ENCODE measurements around the gene LILRB4.
"Not testable (repeated sequence)": the region's sequence is repeated elsewhere in the genome, so short reads cannot be mapped to it uniquely, and the experiment has no call there.

The LILRB4 gene

DNA sequence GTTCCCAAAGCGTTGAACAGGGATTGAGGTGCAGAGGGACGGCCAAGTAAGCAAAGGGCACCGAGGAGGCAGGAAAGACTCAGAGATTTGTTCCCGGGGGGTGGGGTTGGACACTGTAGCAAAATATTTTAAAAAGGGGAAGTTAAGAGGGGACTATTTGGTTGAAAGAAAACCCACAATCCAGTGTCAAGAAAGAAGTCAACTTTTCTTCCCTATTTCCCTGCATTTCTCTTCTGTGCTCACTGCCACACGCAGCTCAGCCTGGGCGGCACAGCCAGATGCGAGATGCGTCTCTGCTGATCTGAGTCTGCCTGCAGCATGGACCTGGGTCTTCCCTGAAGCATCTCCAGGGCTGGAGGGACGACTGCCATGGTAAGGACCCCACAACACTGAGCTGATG, 32.5 kb upstream of the LILRB4 start, which contains the start of gene LILRB1:
LILRB1 (plus strand) TSS at position 223 of the 400 bp plus-strand sequence. CDS start 590 bp downstream, outside the sequence.
- not testable (repeated sequence) for H3K4me3 ChIP-seq (ENCODE audit: low read length); H3K9me3 ChIP-seq (ENCODE audit: control insufficient read depth, insufficient read depth, low read length); H3K27me3 ChIP-seq (ENCODE audit: control insufficient read depth, insufficient read depth, low read length); DNase-seq (ENCODE audit: low read depth, low spot score); H3K27ac ChIP-seq (ENCODE audit: low read length); H3K36me3 ChIP-seq (ENCODE audit: control insufficient read depth, insufficient read depth, low read length); H3K4me1 ChIP-seq (ENCODE audit: control insufficient read depth, insufficient read depth, low read length)
- WGBS (ENCODE audit: insufficient coverage, insufficient read length): no CpG with 5 or more reads among the region's 9 CpGs

DNA sequence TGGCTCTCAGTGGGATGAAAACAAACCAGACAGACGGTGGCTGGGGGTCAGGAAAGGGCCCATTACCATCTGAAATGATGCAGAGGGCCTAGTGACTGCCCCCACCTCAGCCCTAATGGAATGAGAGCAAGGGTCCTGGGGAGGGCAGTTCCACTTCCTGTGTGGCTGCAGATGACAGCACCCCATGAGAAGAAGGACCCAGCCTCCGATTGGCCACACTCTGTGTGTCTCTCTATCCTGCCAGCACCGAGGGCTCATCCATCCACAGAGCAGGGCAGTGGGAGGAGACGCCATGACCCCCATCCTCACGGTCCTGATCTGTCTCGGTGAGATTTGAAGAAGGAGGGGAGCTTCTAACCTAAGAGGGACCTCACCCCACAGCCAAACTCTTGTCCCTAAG, 32.0 kb upstream of the LILRB4 start:
- Histone ChIP-seq H3K36me3 (ENCODE audit: control insufficient read depth, insufficient read depth, low read length) (no peaks in the 10 kb centered on the region), H3K9me3 (ENCODE audit: control insufficient read depth, insufficient read depth, low read length) (peaks cover 10% of the 10 kb centered on the region), H3K27me3 (ENCODE audit: control insufficient read depth, insufficient read depth, low read length) (no peaks in the 10 kb centered on the region), H3K27ac (ENCODE audit: low read length) (no peak overlapping the region), H3K4me3 (ENCODE audit: low read length) (no peak overlapping the region), H3K4me1 (ENCODE audit: control insufficient read depth, insufficient read depth, low read length) (no peaks in the 10 kb centered on the region; the same call in 1 of the 2 replicates)
- no peak for DNase-seq (ENCODE audit: low read depth, low spot score)
- no CpG with 5 or more reads among the region's 6 CpGs for whole genome bisulfite sequencing (ENCODE audit: insufficient coverage, insufficient read length)

DNA sequence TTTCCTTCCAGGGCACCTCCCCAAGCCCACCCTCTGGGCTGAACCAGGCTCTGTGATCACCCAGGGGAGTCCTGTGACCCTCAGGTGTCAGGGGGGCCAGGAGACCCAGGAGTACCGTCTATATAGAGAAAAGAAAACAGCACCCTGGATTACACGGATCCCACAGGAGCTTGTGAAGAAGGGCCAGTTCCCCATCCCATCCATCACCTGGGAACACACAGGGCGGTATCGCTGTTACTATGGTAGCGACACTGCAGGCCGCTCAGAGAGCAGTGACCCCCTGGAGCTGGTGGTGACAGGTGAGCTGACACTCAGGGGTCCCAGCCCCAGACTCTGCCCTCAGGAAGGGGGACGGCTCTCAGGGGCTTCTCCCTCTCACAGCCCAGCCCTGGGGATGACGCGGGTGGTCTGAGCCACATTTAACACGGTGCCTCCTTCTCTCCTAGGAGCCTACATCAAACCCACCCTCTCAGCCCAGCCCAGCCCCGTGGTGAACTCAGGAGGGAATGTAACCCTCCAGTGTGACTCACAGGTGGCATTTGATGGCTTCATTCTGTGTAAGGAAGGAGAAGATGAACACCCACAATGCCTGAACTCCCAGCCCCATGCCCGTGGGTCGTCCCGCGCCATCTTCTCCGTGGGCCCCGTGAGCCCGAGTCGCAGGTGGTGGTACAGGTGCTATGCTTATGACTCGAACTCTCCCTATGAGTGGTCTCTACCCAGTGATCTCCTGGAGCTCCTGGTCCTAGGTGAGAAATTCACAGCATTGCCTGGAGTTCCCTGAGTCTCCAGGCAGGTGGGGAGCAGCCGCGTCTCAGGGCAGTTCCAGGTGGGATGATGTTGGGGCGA, 31.1 kb upstream of the LILRB4 start:
- DNase-seq (ENCODE audit: low read depth, low spot score); H3K4me3 ChIP-seq (ENCODE audit: low read length); H3K9me3 ChIP-seq (ENCODE audit: control insufficient read depth, insufficient read depth, low read length); H3K27me3 ChIP-seq (ENCODE audit: control insufficient read depth, insufficient read depth, low read length); H3K36me3 ChIP-seq (ENCODE audit: control insufficient read depth, insufficient read depth, low read length); H3K4me1 ChIP-seq (ENCODE audit: control insufficient read depth, insufficient read depth, low read length); H3K27ac ChIP-seq (ENCODE audit: low read length): not testable (repeated sequence)
- no CpG with 5 or more reads among the region's 23 CpGs for WGBS (ENCODE audit: insufficient coverage, insufficient read length)

DNA sequence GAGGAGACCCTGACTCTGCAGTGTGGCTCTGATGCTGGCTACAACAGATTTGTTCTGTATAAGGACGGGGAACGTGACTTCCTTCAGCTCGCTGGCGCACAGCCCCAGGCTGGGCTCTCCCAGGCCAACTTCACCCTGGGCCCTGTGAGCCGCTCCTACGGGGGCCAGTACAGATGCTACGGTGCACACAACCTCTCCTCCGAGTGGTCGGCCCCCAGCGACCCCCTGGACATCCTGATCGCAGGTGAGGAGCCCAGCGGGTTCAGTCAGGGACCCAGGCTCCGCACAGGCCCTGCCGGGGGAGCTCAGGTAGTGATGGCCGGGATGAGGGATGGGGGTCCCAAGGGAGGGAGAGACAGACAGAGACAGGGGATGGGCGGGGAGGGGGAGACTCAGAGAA, 30.3 kb upstream of the LILRB4 start:
- not testable (repeated sequence) for H3K4me1 ChIP-seq (ENCODE audit: control insufficient read depth, insufficient read depth, low read length); DNase-seq (ENCODE audit: low read depth, low spot score); H3K27ac ChIP-seq (ENCODE audit: low read length); H3K4me3 ChIP-seq (ENCODE audit: low read length); H3K9me3 ChIP-seq (ENCODE audit: control insufficient read depth, insufficient read depth, low read length); H3K27me3 ChIP-seq (ENCODE audit: control insufficient read depth, insufficient read depth, low read length); H3K36me3 ChIP-seq (ENCODE audit: control insufficient read depth, insufficient read depth, low read length)
- WGBS (ENCODE audit: insufficient coverage, insufficient read length): no CpG with 5 or more reads among the region's 16 CpGs

DNA sequence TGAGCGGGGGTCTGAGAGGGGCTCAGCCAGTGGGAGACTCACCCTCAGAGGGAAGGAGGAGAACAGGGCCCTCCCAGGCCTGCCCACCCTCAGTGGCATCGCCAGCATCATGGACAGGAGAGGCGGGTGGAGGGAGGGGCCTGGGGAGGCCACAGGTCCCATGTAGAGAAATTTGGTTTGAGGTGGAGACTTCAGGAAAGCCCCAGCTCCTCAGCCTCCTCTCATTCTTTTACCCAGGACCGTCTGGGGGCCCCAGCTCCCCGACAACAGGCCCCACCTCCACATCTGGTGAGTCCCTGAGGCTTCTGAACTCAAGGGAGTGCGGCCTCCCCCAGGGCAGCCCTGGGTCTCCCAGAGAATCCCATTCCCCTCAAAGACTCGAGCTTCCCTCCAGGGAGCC, 29.4 kb upstream of the LILRB4 start:
- WGBS (ENCODE audit: insufficient coverage, insufficient read length): no CpG with 5 or more reads among the region's 7 CpGs
- peaks cover 8% of the 10 kb centered on the region for H3K9me3 ChIP-seq (ENCODE audit: control insufficient read depth, insufficient read depth, low read length)
- no peaks in the 10 kb centered on the region for H3K27me3 ChIP-seq (ENCODE audit: control insufficient read depth, insufficient read depth, low read length)
- no peaks in the 10 kb centered on the region for H3K36me3 ChIP-seq (ENCODE audit: control insufficient read depth, insufficient read depth, low read length)
- DNase-seq (ENCODE audit: low read depth, low spot score): no peak
- H3K4me3 ChIP-seq (ENCODE audit: low read length): no peak overlapping the region
- no peaks in the 10 kb centered on the region; the same call in 1 of the 2 replicates for H3K4me1 ChIP-seq (ENCODE audit: control insufficient read depth, insufficient read depth, low read length)
- no peak overlapping the region for H3K27ac ChIP-seq (ENCODE audit: low read length)

DNA sequence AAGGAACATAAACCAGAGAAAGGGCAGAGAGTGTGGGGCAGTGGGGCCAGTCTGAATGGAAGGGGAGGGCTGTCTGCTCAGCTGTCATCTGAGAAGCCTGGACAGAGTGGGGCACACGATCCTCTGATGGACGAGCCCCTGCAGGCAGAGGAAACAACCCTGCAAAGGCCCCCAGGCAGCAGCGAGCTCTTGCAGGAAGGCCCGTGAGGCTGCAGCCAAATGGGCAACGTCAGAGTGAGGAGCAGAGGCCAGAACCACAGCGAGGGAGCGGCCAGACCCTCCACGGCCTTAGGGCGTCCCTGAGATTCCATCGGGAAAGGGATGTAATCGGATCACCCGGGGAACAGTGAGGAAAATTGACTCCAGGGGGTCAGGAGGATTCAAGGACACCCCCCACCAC, 26.7 kb upstream of the LILRB4 start:
- H3K27me3 ChIP-seq (ENCODE audit: control insufficient read depth, insufficient read depth, low read length); DNase-seq (ENCODE audit: low read depth, low spot score): not testable (repeated sequence)
- WGBS (ENCODE audit: insufficient coverage, insufficient read length): no CpG with 5 or more reads among the region's 12 CpGs

DNA sequence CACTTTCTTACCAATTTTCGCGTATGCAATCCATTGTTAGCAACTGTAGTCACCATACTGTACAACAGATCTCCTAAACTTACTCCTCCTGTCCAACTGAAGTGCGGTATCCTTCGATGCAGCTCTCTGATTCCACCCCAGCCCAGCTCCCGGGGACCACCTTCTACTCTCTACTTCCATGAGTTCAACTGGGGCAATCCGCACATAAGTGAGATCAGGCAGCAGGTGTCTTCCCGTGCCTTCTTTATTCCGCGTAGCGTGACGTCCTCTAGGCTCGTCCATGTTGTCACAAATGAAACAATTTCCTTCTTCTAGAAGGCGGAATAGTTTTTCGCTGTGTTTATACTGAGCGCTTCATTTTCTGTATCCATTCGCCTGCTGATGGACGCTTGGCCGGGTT, 24.1 kb upstream of the LILRB4 start:
- Histone ChIP-seq H3K27ac (ENCODE audit: low read length) (no peak overlapping the region), H3K36me3 (ENCODE audit: control insufficient read depth, insufficient read depth, low read length) (no peaks in the 10 kb centered on the region), H3K9me3 (ENCODE audit: control insufficient read depth, insufficient read depth, low read length) (peaks cover 3% of the 10 kb centered on the region; the same call in 1 of the 2 replicates), H3K4me1 (ENCODE audit: control insufficient read depth, insufficient read depth, low read length) (no peaks in the 10 kb centered on the region; the same call in 1 of the 2 replicates), H3K27me3 (ENCODE audit: control insufficient read depth, insufficient read depth, low read length) (no peaks in the 10 kb centered on the region), H3K4me3 (ENCODE audit: low read length) (no peak overlapping the region)
- WGBS (ENCODE audit: insufficient coverage, insufficient read length): no CpG with 5 or more reads among the region's 18 CpGs
- DNase-seq (ENCODE audit: low read depth, low spot score): no peak

More for the DNA sequence above, 26.7 kb upstream of the LILRB4 start:
- not testable (repeated sequence) for H3K4me1 ChIP-seq (ENCODE audit: control insufficient read depth, insufficient read depth, low read length); H3K27ac ChIP-seq (ENCODE audit: low read length); H3K9me3 ChIP-seq (ENCODE audit: control insufficient read depth, insufficient read depth, low read length); H3K36me3 ChIP-seq (ENCODE audit: control insufficient read depth, insufficient read depth, low read length); H3K4me3 ChIP-seq (ENCODE audit: low read length)

DNA sequence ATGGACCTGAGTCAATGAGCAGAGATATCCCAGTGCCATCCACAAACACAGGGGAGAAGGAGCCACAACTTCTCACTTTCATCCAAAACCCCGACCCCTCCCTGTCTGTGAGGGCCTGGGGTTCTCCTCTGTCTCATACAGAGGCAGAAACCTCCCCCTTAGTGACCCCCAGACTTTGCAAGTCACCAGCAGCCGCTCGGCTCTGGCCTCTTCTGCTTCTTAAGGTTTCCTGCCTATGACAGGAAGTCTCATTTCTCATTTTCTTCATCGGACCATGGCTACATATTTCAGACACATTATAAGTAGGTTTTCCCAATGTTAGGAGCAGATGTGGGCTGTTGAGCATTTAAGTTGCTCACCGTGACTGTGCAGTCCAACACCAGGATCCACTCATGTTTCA, 19.8 kb upstream of the LILRB4 start:
- no CpG with 5 or more reads among the region's 5 CpGs for WGBS (ENCODE audit: insufficient coverage, insufficient read length)
- H3K4me1 ChIP-seq (ENCODE audit: control insufficient read depth, insufficient read depth, low read length); DNase-seq (ENCODE audit: low read depth, low spot score); H3K9me3 ChIP-seq (ENCODE audit: control insufficient read depth, insufficient read depth, low read length); H3K4me3 ChIP-seq (ENCODE audit: low read length); H3K27me3 ChIP-seq (ENCODE audit: control insufficient read depth, insufficient read depth, low read length); H3K36me3 ChIP-seq (ENCODE audit: control insufficient read depth, insufficient read depth, low read length); H3K27ac ChIP-seq (ENCODE audit: low read length): not testable (repeated sequence)

DNA sequence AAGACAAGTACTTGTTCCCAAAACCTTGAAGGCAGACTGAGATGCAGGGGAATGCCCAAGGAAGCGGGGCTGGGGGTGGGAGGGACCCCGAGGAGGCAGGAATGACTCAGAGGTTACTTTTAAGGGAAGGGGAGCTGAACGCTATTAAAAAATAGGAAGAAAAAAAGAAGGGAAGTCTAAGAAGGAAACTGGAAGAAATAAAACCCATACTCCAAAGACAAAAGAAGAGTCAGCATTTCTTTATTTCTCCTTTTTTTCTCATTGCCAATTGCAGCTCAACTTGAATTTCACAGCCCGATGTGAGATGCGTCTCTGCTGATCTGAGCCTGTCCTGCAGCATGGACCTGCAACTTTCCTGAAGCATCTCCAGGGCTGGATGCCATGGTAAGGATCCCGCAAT, 19.2 kb upstream of the LILRB4 start:
- not testable (repeated sequence) for H3K4me1 ChIP-seq (ENCODE audit: control insufficient read depth, insufficient read depth, low read length); H3K27me3 ChIP-seq (ENCODE audit: control insufficient read depth, insufficient read depth, low read length); H3K4me3 ChIP-seq (ENCODE audit: low read length); H3K9me3 ChIP-seq (ENCODE audit: control insufficient read depth, insufficient read depth, low read length); H3K36me3 ChIP-seq (ENCODE audit: control insufficient read depth, insufficient read depth, low read length); DNase-seq (ENCODE audit: low read depth, low spot score); H3K27ac ChIP-seq (ENCODE audit: low read length)
- no CpG with 5 or more reads among the region's 6 CpGs for WGBS (ENCODE audit: insufficient coverage, insufficient read length)

DNA sequence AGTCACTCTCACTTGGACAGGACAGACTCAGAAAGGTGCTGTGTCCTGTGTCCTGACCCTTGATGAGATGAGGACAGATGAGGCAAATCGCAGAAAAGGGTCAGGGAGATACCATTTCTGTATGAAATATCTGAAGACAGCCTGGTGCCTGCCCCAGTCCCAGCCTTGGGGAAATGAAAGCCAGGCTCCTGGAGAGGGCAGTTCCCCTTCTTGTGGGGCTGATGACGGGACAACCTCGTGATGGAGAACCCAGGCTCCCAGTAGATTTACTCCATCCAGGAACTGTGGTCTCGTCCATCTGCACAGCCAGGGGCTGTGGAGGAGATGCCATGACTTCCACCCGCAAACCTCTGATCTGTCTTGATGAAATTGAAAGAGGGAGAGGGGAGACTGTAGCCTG, 18.7 kb upstream of the LILRB4 start:
- H3K27ac ChIP-seq (ENCODE audit: low read length): no peak overlapping the region
- H3K9me3 ChIP-seq (ENCODE audit: control insufficient read depth, insufficient read depth, low read length): peaks cover 3% of the 10 kb centered on the region
- no peaks in the 10 kb centered on the region for H3K36me3 ChIP-seq (ENCODE audit: control insufficient read depth, insufficient read depth, low read length)
- H3K4me1 ChIP-seq (ENCODE audit: control insufficient read depth, insufficient read depth, low read length): no peaks in the 10 kb centered on the region
- DNase-seq (ENCODE audit: low read depth, low spot score): no peak
- WGBS (ENCODE audit: insufficient coverage, insufficient read length): no CpG with 5 or more reads among the region's 5 CpGs
- no peak overlapping the region for H3K4me3 ChIP-seq (ENCODE audit: low read length)
- no peaks in the 10 kb centered on the region for H3K27me3 ChIP-seq (ENCODE audit: control insufficient read depth, insufficient read depth, low read length)

DNA sequence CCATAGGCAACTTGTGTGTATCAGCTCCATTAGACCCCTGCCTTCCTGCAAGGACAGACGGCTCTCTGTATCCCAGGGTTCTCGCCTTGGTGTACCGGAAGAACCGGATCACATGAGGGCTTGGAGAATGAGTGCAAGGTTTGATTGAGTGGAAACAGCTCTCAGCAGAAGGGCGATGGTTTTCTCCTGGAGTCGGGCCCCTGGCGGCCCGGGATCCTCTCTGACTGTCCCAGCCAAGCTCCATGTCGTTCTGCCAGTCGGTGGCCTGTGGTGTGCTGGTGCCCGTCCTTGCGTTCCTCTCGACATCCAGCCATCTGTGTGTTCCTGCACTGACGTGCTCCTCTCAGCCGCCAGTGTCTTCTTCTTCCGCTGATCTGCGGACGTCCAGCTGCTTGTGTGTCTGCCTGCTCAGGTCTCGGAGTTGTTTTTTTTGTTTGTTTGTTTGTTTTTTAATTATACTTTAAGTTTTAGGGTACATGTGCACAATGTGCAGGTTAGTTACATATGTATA, 16.4 kb upstream of the LILRB4 start:
- DNase-seq (ENCODE audit: low read depth, low spot score): no peak
- WGBS (ENCODE audit: insufficient coverage, insufficient read length): no CpG with 5 or more reads among the region's 19 CpGs
- no peaks in the 10 kb centered on the region for H3K4me1 ChIP-seq (ENCODE audit: control insufficient read depth, insufficient read depth, low read length)
- peaks cover 3% of the 10 kb centered on the region for H3K9me3 ChIP-seq (ENCODE audit: control insufficient read depth, insufficient read depth, low read length)
- no peaks in the 10 kb centered on the region for H3K36me3 ChIP-seq (ENCODE audit: control insufficient read depth, insufficient read depth, low read length)
- H3K27ac ChIP-seq (ENCODE audit: low read length): no peak overlapping the region
- no peak overlapping the region for H3K4me3 ChIP-seq (ENCODE audit: low read length)
- no peaks in the 10 kb centered on the region for H3K27me3 ChIP-seq (ENCODE audit: control insufficient read depth, insufficient read depth, low read length)

Data from iPS DF 6.9 (cell line).